Erythroblast (primary cell): Measurements from ENCODE around the gene TTC28.

Experiments
- GATA1 ChIP-seq: IDR thresholded peaks from 2 replicates; pipeline ENCODE4 v1.6.1; 2011; ENCODE audit warnings: low read depth, mild to moderate bottlenecking, control low read depth, low read length, moderate library complexity
- POLR2A ChIP-seq: IDR thresholded peaks from 2 replicates; pipeline ENCODE4 v1.6.1; 2011; ENCODE audit warnings: mild to moderate bottlenecking, low read length

GRCh38 chr22:28046100-28046499, 633.5 kb downstream of the TTC28 start:
- TF ChIP-seq POLR2A (no peak), GATA1 (no peak)
